Ovary (tissue), 3 donors: Measurements from ENCODE around the gene AFAP1L1.

Experiments
- CTCF ChIP-seq, 3 donors: fragments of 450-650 bp in 2 of 3; fragments of 200-600 bp in 1 of 3; IDR thresholded peaks; one replicate each; pipeline versions ENCODE4 v1.5.1 to v1.8.0; 2016 to 2022; ENCODE audit warnings: antibody characterized with exemption in 3 of 3, mild to moderate bottlenecking in 1 of 3
- POLR2A ChIP-seq: fragments of 450-650 bp; IDR thresholded peaks from one replicate; pipeline ENCODE4 v1.6.1; 2017; ENCODE audit warnings: antibody characterized with exemption, mild to moderate bottlenecking, moderate library complexity
- donor health status: DM: no; HTN: no; CAD: no.

GRCh38 chr5:149363936-149364335, 92.3 kb downstream of the AFAP1L1 start:
- no peak for TF ChIP-seq CTCF (IDR thresholded peaks at IDR 0.05)
- no peak for TF ChIP-seq POLR2A
